H9 (cell line): ENCODE results near the gene GPR84. TPM values are rescaled to one million over a fixed set of nuclear protein-coding genes. Genes with fewer than 3 reads are reported as not detected.

Experiments
- DNase-seq: peaks from one replicate; pipeline ENCODE4 v3.0.0-alpha.2; 2017
- H2AFZ ChIP-seq: one replicate; pipeline ENCODE4 v1.6.1; 2013; ENCODE audit warnings: mild to moderate bottlenecking, low read length, control low read depth, moderate library complexity
- H2AK5ac ChIP-seq: 2 replicates; pipeline ENCODE4 v1.6.1; 2013; ENCODE audit warnings: low read length, control low read depth, mixed read lengths; ENCODE audit not compliant: insufficient read length
- H2BK120ac ChIP-seq: one replicate; pipeline ENCODE4 v1.6.1; 2013; ENCODE audit warnings: low read depth, mild to moderate bottlenecking, low read length, control low read depth, inconsistent platforms; ENCODE audit not compliant: poor library complexity, severe bottlenecking
- H2BK12ac ChIP-seq: 2 replicates; pipeline ENCODE4 v1.6.1; 2013; ENCODE audit warnings: low read length, control low read depth, mixed read lengths, low read depth; ENCODE audit not compliant: insufficient read length
- H2BK15ac ChIP-seq: 2 replicates; pipeline ENCODE4 v1.6.1; 2013; ENCODE audit warnings: low read depth, low read length, control low read depth
- H2BK20ac ChIP-seq: one replicate; pipeline ENCODE4 v1.6.1; 2013; ENCODE audit warnings: low read depth, mild to moderate bottlenecking, low read length, control low read depth, inconsistent platforms; ENCODE audit not compliant: poor library complexity, severe bottlenecking
- H2BK5ac ChIP-seq: 2 replicates; pipeline ENCODE4 v1.6.1; 2013; ENCODE audit warnings: low read length, control low read depth, mixed read lengths; ENCODE audit not compliant: insufficient read length
- H3K14ac ChIP-seq: 2 replicates; pipeline ENCODE4 v1.6.1; 2013; ENCODE audit warnings: low read length, control low read depth; ENCODE audit not compliant: insufficient read depth
- H3K18ac ChIP-seq: 2 replicates; pipeline ENCODE4 v1.6.1; 2013; ENCODE audit warnings: low read depth, mild to moderate bottlenecking, mixed read lengths, low read length, control low read depth; ENCODE audit not compliant: insufficient read length
- H3K23ac ChIP-seq: 2 replicates; pipeline ENCODE4 v1.6.1; 2013; ENCODE audit warnings: low read length, control low read depth, mixed read lengths, low read depth; ENCODE audit not compliant: insufficient read length
- H3K23me2 ChIP-seq: 2 replicates; pipeline ENCODE4 v1.6.1; 2013; ENCODE audit warnings: low read depth, mild to moderate bottlenecking, mixed read lengths, low read length, control low read depth; ENCODE audit not compliant: insufficient read length, poor library complexity, severe bottlenecking
- H3K27ac ChIP-seq: 2 replicates; pipeline ENCODE4 v1.5.1; 2013; ENCODE audit warnings: low read length, control low read depth, mixed read lengths, low read depth; ENCODE audit not compliant: insufficient read length
- H3K27me3 ChIP-seq: 2 replicates; pipeline ENCODE4 v1.6.1; 2013; ENCODE audit warnings: low read length, control low read depth, inconsistent platforms; ENCODE audit not compliant: insufficient read depth
- H3K4ac ChIP-seq: 2 replicates; pipeline ENCODE4 v1.6.1; 2013; ENCODE audit warnings: low read depth, mild to moderate bottlenecking, control low read depth, inconsistent platforms, low read length, moderate library complexity
- H3K4me1 ChIP-seq: 2 replicates; pipeline ENCODE4 v1.6.1; 2013; ENCODE audit warnings: low read length, control low read depth, inconsistent platforms; ENCODE audit not compliant: insufficient read depth
- H3K4me2 ChIP-seq: 2 replicates; pipeline ENCODE4 v1.6.1; 2013; ENCODE audit warnings: low read length, control low read depth, mixed read lengths; ENCODE audit not compliant: insufficient read length, insufficient read depth
- H3K56ac ChIP-seq: 2 replicates; pipeline ENCODE4 v1.6.1; 2013; ENCODE audit warnings: low read depth, mild to moderate bottlenecking, mixed read lengths, low read length, control low read depth; ENCODE audit not compliant: insufficient read length
- H3K79me1 ChIP-seq: 2 replicates; pipeline ENCODE4 v1.6.1; 2013; ENCODE audit warnings: low read depth, mild to moderate bottlenecking, moderate library complexity, low read length, control low read depth, inconsistent platforms; ENCODE audit not compliant: insufficient read depth, poor library complexity, severe bottlenecking
- H3K79me2 ChIP-seq: 2 replicates; pipeline ENCODE4 v1.6.1; 2013; ENCODE audit warnings: low read length, control low read depth, inconsistent platforms; ENCODE audit not compliant: insufficient read depth
- H3K9ac ChIP-seq: 2 replicates; pipeline ENCODE4 v1.6.1; 2013; ENCODE audit warnings: low read length, control low read depth, mixed read lengths; ENCODE audit not compliant: insufficient read length; ENCODE audit errors: extremely low read depth
- H3K9me3 ChIP-seq: one replicate; pipeline ENCODE4 v1.6.1; 2013; ENCODE audit warnings: low read depth, low read length, inconsistent platforms; ENCODE audit not compliant: control insufficient read depth
- H3T11ph ChIP-seq: one replicate; pipeline ENCODE4 v1.6.1; 2013; ENCODE audit warnings: mild to moderate bottlenecking, low read length, control low read depth, inconsistent platforms
- H4K20me1 ChIP-seq: one replicate; pipeline ENCODE4 v1.6.1; 2013; ENCODE audit not compliant: control insufficient read depth, insufficient read length, insufficient read depth
- H4K5ac ChIP-seq: 2 replicates; pipeline ENCODE4 v1.6.1; 2013; ENCODE audit warnings: low read depth, mild to moderate bottlenecking, mixed read lengths, low read length, control low read depth; ENCODE audit not compliant: insufficient read length
- H4K8ac ChIP-seq: replicated peaks from 2 replicates; pipeline ENCODE4 v1.6.1; 2013; ENCODE audit warnings: low read length, control low read depth, mixed read lengths, low read depth; ENCODE audit not compliant: insufficient read length
- H4K91ac ChIP-seq: 2 replicates; pipeline ENCODE4 v1.6.1; 2013; ENCODE audit warnings: low read depth, mild to moderate bottlenecking, moderate library complexity, mixed read lengths, low read length, control low read depth; ENCODE audit not compliant: insufficient read length
- H3K27ac Mint-ChIP-seq, 3 experiments: 2 replicates in 2 of 3; 3 replicates in 1 of 3; pipeline ENCODE4 v1.8.0; 2020 to 2021; ENCODE audit warnings: mixed read lengths in 3 of 3, mild to moderate bottlenecking in 1 of 3, moderate library complexity in 1 of 3
- H3K27me3 Mint-ChIP-seq: 2 replicates; pipeline ENCODE4 v1.8.0; 2021; ENCODE audit warnings: low read depth, mild to moderate bottlenecking, moderate library complexity, mixed read lengths
- H3K36me3 Mint-ChIP-seq, 3 experiments: 2 replicates in 2 of 3; 3 replicates in 1 of 3; pipeline ENCODE4 v1.8.0; 2020 to 2021; ENCODE audit warnings: low read depth in 3 of 3, mixed read lengths in 3 of 3; ENCODE audit not compliant: insufficient read depth in 1 of 3
- H3K4me1 Mint-ChIP-seq, 2 experiments: 2 replicates each; pipeline ENCODE4 v1.8.0; 2020; ENCODE audit warnings: mixed read lengths in 2 of 2
- H3K4me3 Mint-ChIP-seq, 2 experiments: 2 replicates in 1 of 2; 3 replicates in 1 of 2; pipeline ENCODE4 v1.8.0; 2020 to 2021; ENCODE audit warnings: mild to moderate bottlenecking in 2 of 2, mixed read lengths in 2 of 2, moderate library complexity in 1 of 2
- H3K9me3 Mint-ChIP-seq, 2 experiments: 2 replicates in 1 of 2; 3 replicates in 1 of 2; pipeline ENCODE4 v1.8.0; 2020; ENCODE audit warnings: mild to moderate bottlenecking in 2 of 2, mixed read lengths in 2 of 2, moderate library complexity in 1 of 2
- CTCF ChIP-seq: fragments of 200-600 bp; sonication (generic); conservative IDR thresholded peaks from 3 replicates; pipeline ENCODE4 v1.8.0; 2021; ENCODE audit warnings: antibody characterized with exemption, mild to moderate bottlenecking
- WGBS: extraction: QIAGEN DNeasy Blood & Tissue Kit; methylation state at CpG from one replicate; pipeline ENCODE4 v1.1.7; 2013; ENCODE audit warnings: missing lambda C conversion rate, low lambda C conversion rate, mixed read lengths; ENCODE audit not compliant: insufficient read length; ENCODE audit errors: extremely low coverage; 5-methylcytosine and 5-hydroxymethylcytosine counted together
- long read RNA-seq: library from polyadenylated mRNA; unstranded; transcript quantifications from one replicate; pipeline ENCODE4 v2.0.0, GENCODE V29; 2020
- total RNA-seq: library from RNA; stranded (reverse); gene quantifications from 2 replicates; pipeline ENCODE4 v1.2.1, GENCODE V29; 2021

GPR84 gene
- not detected in 2 replicates for total RNA-seq
- long read RNA-seq: 0 reads

- no peak within 1 kb of the TSS for H4K91ac ChIP-seq
- H2AFZ ChIP-seq: no peak within 1 kb of the TSS
- no peak for DNase-seq
- no peaks in the 10 kb centered on the region for H3K79me1 ChIP-seq
- no peaks in the 10 kb centered on the region for H3K79me2 ChIP-seq
- H3K14ac ChIP-seq: no peak within 1 kb of the TSS
- H3K9me3 ChIP-seq: no peaks in the 10 kb centered on the region
- no peak within 1 kb of the TSS for H3K23ac ChIP-seq
- H3K4me2 ChIP-seq: no peak within 1 kb of the TSS
- TF ChIP-seq CTCF: no peak
- no peaks in the 10 kb centered on the region for H3K36me3 Mint-ChIP-seq
- no CpG with 5 or more reads among the region's 4 CpGs for WGBS
- no peak within 1 kb of the TSS for H2BK120ac ChIP-seq
- no peaks in the 10 kb centered on the region for H3K9me3 Mint-ChIP-seq
- no peak within 1 kb of the TSS for H3K9ac ChIP-seq
- H3K27ac ChIP-seq: no peak within 1 kb of the TSS
- H3K27me3 Mint-ChIP-seq: peaks cover 38% of the 10 kb centered on the region
- no peak within 1 kb of the TSS for H4K5ac ChIP-seq
- H4K20me1 ChIP-seq: peaks cover 3% of the 10 kb centered on the region
- H3K4me1 ChIP-seq: no peaks in the 10 kb centered on the region
- no peak within 1 kb of the TSS for H3K4me3 Mint-ChIP-seq
- no peak within 1 kb of the TSS for H3K18ac ChIP-seq
- H3K56ac ChIP-seq: no peak within 1 kb of the TSS
- peaks cover 4% of the 10 kb centered on the region for H3K23me2 ChIP-seq
- H3T11ph ChIP-seq: no peak within 1 kb of the TSS
- H2AK5ac ChIP-seq: no peak within 1 kb of the TSS
- H3K27me3 ChIP-seq: peaks cover 2% of the 10 kb centered on the region; the same call in 1 of the 2 replicates
- H2BK5ac ChIP-seq: no peak within 1 kb of the TSS
- no peak within 1 kb of the TSS for H3K27ac Mint-ChIP-seq
- no peak within 1 kb of the TSS for H3K4ac ChIP-seq
- H4K8ac ChIP-seq: no peak within 1 kb of the TSS
- H3K4me1 Mint-ChIP-seq: peaks cover 19 to 21% of the 10 kb centered on the region in 2 experiments
- no peak within 1 kb of the TSS for H2BK15ac ChIP-seq
- no peak within 1 kb of the TSS for H2BK12ac ChIP-seq
- no peak within 1 kb of the TSS for H2BK20ac ChIP-seq
Observed at GRCh38 chr12:54364413-54364812, at the start of gene GPR84. Gene GPR84 (minus strand): TSS chr12:54364486. CDS start chr12:54363851, 635 bp downstream.
